GM19397 (cell line): ENCODE data around the gene GRIK4.

Experiments used
- ATAC-seq: cut with Tn5 transposase; IDR thresholded peaks from one replicate; pipeline ENCODE4 v1.9.1; 2021; ENCODE audit warnings: mild to moderate bottlenecking, moderate library complexity; ENCODE audit not compliant: unreplicated experiment

Gene GRIK4

GRCh38 chr11:120859552-120860295, 348.2 kb downstream of the GRIK4 start:
- ATAC-seq: no peak

GRCh38 chr11:120863359-120863758, 351.8 kb downstream of the GRIK4 start:
- ATAC-seq: no peak

- no peak for ATAC-seq
These were observed 355.5 kb downstream of the GRIK4 start for GRCh38 chr11:120867024-120867423.

GRCh38 chr11:120867531-120867930, 356.0 kb downstream of the GRIK4 start:
- ATAC-seq: no peak

GRCh38 chr11:120867988-120868387, 356.4 kb downstream of the GRIK4 start:
- no peak for ATAC-seq

DNA sequence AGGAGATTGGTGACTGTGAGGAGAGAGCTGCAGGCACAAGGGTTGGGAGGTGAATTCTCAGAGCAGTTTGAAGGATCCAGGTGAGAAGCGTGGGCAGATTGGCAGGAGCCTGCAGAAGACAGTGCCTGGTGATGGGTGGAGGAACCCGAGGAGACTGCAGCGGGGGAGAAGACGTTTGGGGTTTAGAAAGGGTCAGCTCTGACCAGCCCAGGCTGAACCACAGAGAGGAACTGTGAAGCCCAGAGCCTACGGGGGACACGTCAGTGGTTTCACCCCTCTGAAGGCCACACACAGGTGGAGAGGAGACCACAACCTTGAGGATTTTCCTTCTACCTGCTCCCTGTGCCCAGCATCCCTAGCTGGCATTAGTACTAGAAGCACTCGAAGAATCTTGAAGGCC, 357.5 kb downstream of the GRIK4 start:
- ATAC-seq: peak; percentile 16

DNA sequence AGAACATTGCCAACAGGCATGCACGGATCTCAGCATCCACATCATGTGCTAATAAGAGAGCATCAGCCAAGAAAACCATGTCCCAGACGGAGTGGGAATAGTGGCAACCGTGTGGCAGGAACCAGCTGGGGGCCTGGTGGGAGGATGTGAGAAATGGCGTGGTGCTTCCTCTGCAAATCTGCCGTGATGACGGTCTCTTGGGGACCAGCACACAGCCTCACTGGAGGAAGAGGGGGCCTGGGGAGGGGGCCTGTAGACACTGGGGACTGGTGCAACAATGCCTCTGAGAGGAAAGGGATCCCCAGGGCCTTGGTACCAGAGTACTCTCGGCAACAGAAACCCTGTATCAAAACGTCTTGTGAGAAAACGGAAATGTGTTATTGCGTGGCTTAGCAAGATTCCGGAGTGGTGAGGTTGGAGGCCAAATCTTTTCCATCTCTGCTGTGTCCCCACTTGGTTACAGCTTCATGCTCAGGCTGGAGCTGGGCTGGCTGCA, 358.0 kb downstream of the GRIK4 start:
- ATAC-seq: peak; percentile 53

- no peak for ATAC-seq
These were observed 359.6 kb downstream of the GRIK4 start for GRCh38 chr11:120871194-120871593.

DNA sequence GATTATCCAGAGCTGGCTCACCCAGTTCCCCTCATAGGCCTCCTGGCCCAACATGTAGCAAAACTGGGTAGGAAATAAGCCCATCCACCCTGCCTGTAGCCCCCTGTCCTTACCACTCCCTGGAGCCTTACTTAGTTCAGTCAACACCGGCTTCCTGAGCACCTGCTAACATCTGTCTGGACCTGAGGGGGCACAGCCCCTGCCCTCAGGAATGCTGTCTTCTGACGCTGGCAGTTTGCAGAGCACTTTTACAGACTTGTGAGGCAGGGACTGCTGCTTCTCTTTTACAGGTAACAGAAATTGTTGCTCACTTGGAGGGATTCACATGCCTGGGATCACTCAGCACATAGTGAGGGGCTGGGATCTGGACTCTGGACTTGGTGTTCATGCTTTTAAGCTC, 360.4 kb downstream of the GRIK4 start:
- ATAC-seq: no peak

DNA sequence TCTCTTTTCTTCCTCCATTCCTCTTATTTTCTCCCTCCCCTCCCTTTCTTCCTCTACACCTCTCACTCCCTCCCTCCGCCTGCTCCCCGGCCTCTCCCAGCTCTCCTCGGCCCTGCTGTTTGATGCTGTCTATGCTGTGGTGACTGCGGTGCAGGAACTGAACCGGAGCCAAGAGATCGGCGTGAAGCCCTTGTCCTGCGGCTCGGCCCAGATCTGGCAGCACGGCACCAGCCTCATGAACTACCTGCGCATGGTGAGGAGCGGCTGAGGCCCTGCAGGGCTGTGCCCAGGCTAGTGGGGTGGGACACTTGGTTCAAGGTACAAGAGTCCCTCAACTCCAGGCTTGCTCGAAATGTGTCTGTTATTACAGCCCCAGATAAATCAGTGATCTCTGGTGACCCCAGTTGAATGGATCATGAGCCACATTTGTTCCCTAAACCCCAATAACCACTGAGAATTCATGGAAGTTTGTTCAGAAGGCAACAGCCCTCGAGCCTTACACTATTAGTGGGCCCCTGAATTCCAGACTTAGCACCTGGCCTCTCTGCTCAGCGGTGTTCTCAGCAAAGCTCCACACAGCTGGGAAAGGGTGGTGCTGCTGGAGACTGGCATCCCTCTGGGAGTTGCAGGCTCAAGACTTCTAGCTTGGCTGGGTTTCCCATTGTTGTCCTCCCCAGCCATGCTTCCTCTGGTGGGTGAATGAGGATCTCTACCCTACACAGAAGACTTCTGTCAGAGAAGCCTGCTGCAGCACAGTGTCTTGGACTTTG, 362.6 kb downstream of the GRIK4 start:
- ATAC-seq: no peak

- ATAC-seq: no peak
These were observed 364.4 kb downstream of the GRIK4 start for GRCh38 chr11:120875986-120876385.

- no peak for ATAC-seq
These were observed 366.3 kb downstream of the GRIK4 start for GRCh38 chr11:120877746-120878365.

GRCh38 chr11:120878781-120879180, 367.2 kb downstream of the GRIK4 start:
- no peak for ATAC-seq

- no peak for ATAC-seq
These were observed 369.1 kb downstream of the GRIK4 start for GRCh38 chr11:120880498-120881175.

DNA sequence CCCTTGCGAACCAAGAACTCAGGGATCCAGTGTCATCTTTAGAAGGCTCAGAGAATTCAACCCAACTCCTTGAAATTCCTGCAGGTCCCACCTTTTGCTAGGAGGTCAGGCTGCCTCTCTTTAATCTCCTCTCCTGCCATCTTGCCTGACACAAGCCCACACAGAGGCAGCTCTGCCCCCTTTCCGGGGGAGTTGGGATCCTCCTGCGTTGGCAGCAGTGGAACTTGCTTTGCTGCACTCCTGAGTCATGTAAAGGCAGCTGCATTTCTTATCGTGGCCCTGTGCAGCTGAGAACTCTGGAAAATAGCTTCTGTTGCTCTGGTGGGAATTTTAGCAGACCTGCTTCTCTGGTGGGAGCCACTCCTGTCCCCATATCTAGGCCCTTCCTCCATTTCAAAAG, 370.0 kb downstream of the GRIK4 start:
- ATAC-seq: no peak

- no peak for ATAC-seq
These were observed 370.6 kb downstream of the GRIK4 start for GRCh38 chr11:120882175-120882574.

DNA sequence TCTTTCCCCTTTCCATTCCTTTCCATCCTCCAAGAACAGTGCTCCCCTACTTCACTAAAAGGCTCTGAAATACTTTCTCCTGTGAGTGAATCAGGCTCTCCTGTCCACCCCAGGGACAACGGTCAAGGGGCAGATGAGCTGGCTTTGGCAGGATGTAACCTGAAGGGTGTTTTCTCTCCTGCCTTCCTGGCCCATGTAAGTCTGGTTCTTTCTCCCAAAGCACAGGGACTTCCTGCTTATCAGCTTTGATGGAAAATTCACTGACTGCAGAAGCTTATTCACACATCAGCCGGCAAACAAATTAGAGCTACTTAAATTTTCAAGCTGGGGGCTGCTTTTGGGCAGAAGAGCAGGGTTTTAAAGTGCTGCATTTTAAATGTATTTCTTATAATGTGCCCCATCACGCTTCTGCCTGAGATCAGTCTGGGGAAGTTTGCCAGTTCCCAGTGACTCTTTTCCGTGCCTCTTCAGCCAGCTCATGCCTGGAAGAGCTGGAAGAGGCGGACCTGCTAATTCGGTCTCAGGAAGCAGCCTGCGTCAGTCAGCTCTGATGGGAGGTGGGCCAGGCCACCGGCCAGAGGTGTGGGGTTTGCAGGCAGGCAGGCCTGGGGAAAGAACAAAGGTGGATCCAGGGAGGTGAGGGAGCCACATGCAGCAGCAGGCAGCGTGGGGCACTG, 372.0 kb downstream of the GRIK4 start:
- no peak for ATAC-seq

DNA sequence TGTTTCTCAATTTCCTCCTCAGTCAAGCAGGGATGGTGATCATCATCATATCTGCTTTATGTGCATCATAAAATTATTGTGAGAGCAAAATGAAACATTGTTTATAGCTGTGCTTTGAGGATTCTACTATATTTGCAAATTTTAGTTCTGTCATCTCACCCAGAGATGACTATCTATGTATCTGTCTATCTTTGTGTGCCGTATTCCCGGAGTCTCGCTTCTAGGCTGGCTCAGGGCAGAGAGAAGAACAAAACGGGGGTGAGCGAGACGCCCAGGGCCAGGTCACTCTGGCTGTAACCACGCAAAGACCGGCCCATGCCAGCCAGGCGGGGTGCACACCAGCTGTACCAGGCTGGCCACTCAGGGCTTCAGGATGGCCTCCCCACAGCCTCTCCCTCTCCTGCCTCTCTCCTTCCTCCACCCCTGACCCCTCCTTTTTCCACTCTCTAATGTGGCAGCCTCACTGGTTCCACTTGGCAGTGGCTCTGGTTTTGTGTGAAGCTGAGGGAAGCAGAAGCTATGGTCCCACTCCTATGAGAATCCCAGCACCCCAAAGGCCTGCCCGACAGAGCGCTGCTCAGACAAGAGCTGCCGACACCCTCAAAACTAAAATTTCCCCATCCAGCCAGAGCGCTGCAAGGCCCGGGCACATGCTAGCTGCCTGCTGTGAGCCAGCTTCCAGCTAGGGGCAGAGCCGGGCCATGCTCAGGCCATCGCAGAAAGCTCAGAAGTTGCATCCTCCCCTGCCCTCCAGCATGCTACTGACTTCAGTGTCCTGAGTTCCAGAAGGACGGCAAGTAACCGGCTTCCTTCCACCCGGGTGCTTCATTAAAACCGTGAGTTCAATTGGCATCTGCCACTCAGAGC, 372.8 kb downstream of the GRIK4 start:
- no peak for ATAC-seq

GRCh38 chr11:120890609-120891320, 379.2 kb downstream of the GRIK4 start:
- no peak for ATAC-seq
